Measurements from ENCODE around the gene TCP11L1.
"Not testable (repeated sequence)": the region's sequence is repeated elsewhere in the genome, so short reads cannot be mapped to it uniquely, and the experiment has no call there.

Gene TCP11L1

DNA sequence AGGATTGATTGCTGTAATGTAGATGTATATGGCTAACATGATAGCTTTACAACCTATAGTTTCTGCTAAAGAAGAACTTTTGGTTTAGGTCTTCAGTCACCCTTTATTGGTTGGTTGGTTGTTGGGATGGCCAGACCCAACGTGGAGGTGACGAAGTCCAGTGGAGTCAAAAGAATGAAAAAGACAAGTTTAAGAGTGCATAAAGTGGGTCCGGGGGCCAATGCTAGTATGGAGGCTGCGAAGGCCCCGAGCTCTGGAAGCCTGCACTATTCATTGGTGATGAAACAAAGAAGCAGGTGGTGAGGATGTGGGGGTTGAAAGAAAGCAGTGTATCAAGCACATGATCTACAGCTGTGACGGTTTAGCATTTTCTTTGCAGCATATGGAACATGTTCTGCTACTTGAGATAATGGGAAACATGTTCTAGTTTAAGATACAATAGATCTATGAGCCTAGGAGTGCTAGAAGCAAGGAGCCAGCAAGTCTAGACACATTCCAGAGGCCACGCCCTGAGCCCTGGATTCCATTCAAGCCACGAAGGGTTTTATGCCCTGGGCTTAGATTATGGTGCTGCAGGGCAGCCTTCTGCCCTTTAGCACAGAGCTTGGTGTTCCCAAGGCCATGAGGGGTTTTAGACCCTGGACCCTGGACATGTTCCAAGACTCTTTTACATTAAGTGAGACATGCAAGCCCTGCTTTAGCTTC, 6.3 kb downstream of the TCP11L1 start:
- Mint-ChIP-seq H3K36me3 (peaks cover 20% of the 10 kb centered on the region), H3K27ac (peak overlapping the region; percentile 61), H3K4me1 (ENCODE audit: low read depth) (peaks cover 18% of the 10 kb centered on the region), H3K9me3 (ENCODE audit: low read depth) (no peaks in the 10 kb centered on the region), H3K4me3 (no peak overlapping the region), H3K27me3 (no peaks in the 10 kb centered on the region)

DNA sequence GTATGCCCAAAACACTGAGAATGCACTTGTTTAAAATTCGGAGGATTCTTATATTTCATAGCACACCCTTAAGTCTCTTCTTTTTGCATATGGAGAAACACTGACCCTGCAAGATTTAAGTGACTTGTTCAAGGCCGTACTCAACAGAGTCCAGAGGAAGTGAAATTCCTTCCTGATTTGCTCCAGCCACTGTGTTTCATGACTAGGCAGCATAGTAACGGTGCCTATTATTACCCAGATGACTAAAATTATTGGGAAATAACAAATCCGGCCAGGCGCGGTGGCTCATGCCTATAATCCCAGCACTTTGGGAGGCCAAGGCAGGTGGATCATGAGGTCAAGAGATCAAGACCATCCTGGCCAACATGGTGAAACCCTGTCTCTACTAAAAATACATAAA, 9.3 kb downstream of the TCP11L1 start:
- not testable (repeated sequence) for H3K27ac Mint-ChIP-seq; H3K4me3 Mint-ChIP-seq; H3K27me3 Mint-ChIP-seq; H3K9me3 Mint-ChIP-seq (ENCODE audit: low read depth); H3K4me1 Mint-ChIP-seq (ENCODE audit: low read depth)
- H3K36me3 Mint-ChIP-seq, result peaks cover 17% of the 10 kb centered on the region

DNA sequence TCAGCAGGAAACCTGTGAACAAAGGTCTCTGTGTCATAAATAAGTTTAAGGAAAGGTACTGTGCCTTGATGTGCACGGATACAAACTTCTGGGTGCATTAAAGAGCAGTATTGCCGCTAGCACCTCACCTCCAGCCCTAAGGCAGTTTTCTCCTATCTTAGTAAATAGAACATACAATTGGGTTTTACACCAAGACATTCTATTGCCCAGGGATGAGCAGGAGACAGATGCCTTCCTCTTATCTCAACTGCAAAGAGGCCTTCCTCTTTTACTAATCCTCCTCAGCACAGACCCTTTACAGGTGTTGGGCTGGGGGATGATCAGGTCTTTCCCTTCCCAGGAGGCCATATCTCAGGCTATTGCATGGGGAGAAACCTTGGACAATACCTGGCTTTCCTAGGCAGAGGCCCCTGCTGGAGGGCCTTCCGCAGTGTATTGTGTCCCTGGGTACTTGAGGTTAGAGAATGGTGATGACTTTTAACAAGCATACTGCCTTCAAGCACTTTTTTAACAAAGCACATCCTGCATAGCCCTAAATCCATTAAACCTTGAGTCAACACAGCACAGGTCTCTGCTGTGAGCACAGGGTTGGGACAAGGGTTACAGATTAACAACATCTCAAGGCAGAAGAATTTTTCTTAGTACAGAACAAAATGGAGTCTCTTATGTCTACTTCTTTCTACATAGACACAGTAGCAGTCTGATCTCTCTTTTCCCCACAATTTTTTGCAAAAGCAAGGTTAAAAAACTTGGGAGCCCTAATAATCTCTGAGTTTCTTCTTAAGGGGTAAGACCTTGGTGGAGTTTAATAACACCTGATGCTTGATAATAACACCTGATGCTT, 10.4 kb downstream of the TCP11L1 start:
- peaks cover 18% of the 10 kb centered on the region for H3K36me3 Mint-ChIP-seq
- H3K4me1 Mint-ChIP-seq (ENCODE audit: low read depth); H3K27me3 Mint-ChIP-seq; H3K27ac Mint-ChIP-seq; H3K9me3 Mint-ChIP-seq (ENCODE audit: low read depth); H3K4me3 Mint-ChIP-seq: not testable (repeated sequence)

DNA sequence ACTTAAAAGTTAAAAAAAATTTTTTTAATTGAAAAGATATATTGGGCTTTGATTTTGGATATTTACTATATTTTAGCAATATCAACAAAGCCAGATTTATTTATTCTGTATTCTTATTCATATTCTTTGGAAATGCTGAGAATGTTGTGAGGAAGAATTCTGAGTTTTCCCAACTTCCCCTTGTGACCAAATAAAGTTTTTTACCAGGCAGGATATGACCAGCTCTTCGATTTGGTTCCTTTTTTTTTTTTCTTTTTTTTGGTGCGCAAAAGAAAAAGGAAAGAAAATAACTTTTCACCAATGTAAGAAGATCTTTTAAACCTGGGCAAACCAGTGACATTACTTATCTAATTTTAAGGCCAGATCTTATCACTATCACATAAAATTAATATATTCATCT, 12.9 kb downstream of the TCP11L1 start:
- Mint-ChIP-seq H3K4me1 (ENCODE audit: low read depth) (peaks cover 2% of the 10 kb centered on the region), H3K27me3 (no peaks in the 10 kb centered on the region), H3K4me3 (no peak overlapping the region), H3K9me3 (ENCODE audit: low read depth) (no peaks in the 10 kb centered on the region), H3K36me3 (peaks cover 17% of the 10 kb centered on the region), H3K27ac (no peak overlapping the region)

DNA sequence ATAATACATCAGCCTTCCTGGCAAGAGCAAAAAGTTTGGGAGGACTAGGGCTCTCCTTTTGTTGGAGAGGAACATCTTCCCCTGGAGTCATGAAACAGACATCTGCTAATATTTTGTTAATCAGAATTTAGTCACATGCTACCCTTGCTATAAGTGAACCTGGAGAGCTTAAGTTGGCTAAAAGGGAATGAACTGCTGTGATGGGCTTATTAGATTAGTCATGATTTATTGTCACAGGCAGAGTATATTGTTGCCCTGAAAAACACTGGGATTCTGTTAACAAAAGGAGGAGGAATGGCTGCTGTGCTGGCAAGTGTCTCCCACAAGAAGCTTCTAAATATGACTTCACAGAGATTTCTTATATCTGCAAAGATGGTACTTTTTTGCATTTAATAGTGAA, 16.0 kb downstream of the TCP11L1 start:
- H3K9me3 Mint-ChIP-seq (ENCODE audit: low read depth), result no peaks in the 10 kb centered on the region
- no peaks in the 10 kb centered on the region for H3K27me3 Mint-ChIP-seq
- H3K4me3 Mint-ChIP-seq, result no peak overlapping the region
- H3K27ac Mint-ChIP-seq, result no peak overlapping the region
- no peaks in the 10 kb centered on the region for H3K4me1 Mint-ChIP-seq (ENCODE audit: low read depth)
- peaks cover 15% of the 10 kb centered on the region for H3K36me3 Mint-ChIP-seq

DNA sequence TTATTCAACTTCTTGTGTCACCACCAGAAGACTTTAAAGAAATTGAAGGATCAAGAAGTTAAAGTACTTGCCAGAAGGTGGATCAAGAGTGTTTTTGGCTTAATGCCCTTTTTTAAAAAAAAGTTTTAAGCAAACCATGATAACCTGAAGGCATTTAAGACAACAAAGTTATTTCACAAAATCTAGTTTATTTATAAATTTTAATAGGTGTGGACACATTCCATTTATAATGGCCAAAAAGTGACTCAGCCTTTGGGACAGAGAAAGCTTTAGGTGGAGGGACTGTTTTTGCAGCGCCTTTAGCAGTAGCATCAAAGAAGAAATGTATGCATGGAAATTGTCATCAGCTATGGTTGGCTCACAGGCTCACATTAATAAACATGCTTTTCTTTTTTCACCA, 17.9 kb downstream of the TCP11L1 start:
- Mint-ChIP-seq H3K4me1 (ENCODE audit: low read depth) (peaks cover 4% of the 10 kb centered on the region), H3K9me3 (ENCODE audit: low read depth) (no peaks in the 10 kb centered on the region), H3K4me3 (no peak overlapping the region), H3K27me3 (no peaks in the 10 kb centered on the region), H3K27ac (no peak overlapping the region), H3K36me3 (peaks cover 15% of the 10 kb centered on the region)

DNA sequence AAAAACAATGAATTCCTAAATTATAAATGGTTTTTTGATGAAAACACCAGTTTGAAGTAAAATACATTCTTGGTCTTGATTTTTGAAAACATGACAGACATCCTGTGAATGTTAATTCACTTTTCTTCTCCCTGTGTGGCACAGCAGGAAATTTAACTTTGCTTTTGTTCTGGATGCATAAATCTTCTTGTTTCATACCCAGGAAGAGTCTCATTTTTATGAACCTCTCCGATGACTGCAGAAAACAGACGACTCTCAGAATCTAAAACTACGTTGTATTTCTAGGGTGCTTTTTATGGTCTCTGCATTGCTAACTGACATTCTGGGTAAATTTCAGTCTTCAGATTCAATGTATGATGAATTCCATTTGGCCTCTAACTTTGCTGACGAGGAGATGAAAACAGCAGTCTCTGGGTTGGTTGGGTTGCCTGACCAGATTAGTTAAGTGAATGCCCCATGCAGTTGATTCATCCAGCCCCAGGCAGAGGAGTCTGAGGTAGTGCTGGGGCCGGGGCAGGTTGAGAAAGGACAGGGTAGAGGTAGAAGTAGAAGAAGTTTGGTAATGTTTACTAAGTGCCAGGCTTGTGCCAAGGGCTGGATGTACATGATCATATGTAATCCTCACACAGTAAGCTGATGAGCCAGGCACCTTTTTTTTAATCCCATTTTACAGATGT, 20.1 kb downstream of the TCP11L1 start:
- H3K4me1 Mint-ChIP-seq (ENCODE audit: low read depth), result peaks cover 26% of the 10 kb centered on the region
- H3K27me3 Mint-ChIP-seq, result no peaks in the 10 kb centered on the region
- H3K4me3 Mint-ChIP-seq, result no peak overlapping the region
- H3K36me3 Mint-ChIP-seq, result peaks cover 24% of the 10 kb centered on the region
- no peaks in the 10 kb centered on the region for H3K9me3 Mint-ChIP-seq (ENCODE audit: low read depth)
- H3K27ac Mint-ChIP-seq, result peak overlapping the region; percentile 55

DNA sequence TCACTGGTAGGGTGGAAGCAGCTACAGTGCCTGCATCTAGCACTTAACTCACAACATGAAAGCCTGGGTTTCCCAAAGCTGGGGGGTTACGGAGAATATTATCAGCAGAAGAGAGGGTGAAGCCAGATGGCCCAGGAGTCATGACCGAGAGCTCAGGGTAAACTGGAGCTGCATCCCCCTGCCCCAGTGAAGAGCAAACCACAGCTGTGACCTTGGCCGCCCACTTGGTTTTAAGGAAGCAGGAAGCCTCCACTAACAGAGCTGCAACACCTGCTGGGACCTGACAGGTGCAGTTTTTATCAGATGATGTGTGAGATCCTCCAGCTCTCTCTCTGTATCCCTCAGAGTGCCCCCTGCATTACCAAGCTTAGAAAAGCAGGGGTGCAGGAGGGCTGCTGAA, 20.9 kb downstream of the TCP11L1 start:
- H3K36me3 Mint-ChIP-seq, result peaks cover 24% of the 10 kb centered on the region
- H3K27me3 Mint-ChIP-seq, result no peaks in the 10 kb centered on the region
- no peaks in the 10 kb centered on the region for H3K9me3 Mint-ChIP-seq (ENCODE audit: low read depth)
- no peak overlapping the region for H3K27ac Mint-ChIP-seq
- no peak overlapping the region for H3K4me3 Mint-ChIP-seq
- peaks cover 33% of the 10 kb centered on the region for H3K4me1 Mint-ChIP-seq (ENCODE audit: low read depth)

DNA sequence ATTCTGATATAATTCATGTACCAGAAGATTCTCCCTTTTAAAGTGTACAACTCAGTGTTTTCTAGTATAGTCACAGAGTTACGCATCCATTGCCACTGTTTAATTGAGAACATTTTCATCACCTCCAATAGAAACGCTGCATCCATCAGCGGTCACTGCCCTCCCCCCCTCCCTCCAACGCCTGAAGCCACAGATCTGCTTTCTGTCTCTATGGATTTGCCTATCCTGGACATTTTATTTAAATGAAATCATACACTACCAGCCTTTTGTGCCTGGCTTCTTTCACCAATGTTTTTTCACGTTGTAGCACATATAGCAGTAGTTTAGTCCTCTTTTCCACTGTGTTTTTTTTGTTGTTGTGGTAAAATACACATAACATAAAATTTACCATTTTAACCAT, 22.8 kb downstream of the TCP11L1 start:
- Mint-ChIP-seq H3K4me1 (ENCODE audit: low read depth) (peaks cover 37% of the 10 kb centered on the region), H3K4me3 (no peak overlapping the region), H3K27ac (no peak overlapping the region), H3K9me3 (ENCODE audit: low read depth) (no peaks in the 10 kb centered on the region), H3K36me3 (peaks cover 25% of the 10 kb centered on the region), H3K27me3 (no peaks in the 10 kb centered on the region)

DNA sequence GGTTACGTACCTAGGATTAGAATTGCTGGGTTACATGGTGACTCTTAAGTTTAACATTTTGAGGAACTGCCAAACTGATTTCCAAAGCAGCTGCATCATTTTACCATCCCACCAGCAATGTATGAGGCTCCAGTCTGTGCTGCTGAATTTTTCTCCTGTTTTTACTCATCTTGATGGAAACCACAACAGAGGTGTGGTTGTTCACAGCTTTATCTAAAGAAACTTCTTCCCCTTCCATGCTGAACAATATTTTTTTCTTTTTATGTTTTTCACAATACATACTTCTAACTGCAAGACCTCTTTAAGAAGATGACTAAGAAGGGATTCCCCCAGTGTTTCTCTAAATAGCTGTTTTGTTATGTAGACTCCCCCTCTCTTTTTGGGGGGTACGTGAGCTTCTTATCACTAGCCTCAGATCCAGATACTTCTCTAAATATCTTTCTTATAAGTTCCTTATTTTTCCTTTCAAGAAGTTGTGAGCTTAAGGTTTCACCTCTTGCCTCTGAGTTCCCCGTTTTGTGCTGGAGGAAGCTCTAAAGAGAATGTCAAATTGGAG, 24.0 kb downstream of the TCP11L1 start:
- Mint-ChIP-seq H3K4me1 (ENCODE audit: low read depth) (peaks cover 37% of the 10 kb centered on the region), H3K4me3 (peak overlapping the region; percentile 15), H3K27me3 (no peaks in the 10 kb centered on the region), H3K36me3 (peaks cover 24% of the 10 kb centered on the region), H3K27ac (peak overlapping the region; percentile 43), H3K9me3 (ENCODE audit: low read depth) (no peaks in the 10 kb centered on the region)

DNA sequence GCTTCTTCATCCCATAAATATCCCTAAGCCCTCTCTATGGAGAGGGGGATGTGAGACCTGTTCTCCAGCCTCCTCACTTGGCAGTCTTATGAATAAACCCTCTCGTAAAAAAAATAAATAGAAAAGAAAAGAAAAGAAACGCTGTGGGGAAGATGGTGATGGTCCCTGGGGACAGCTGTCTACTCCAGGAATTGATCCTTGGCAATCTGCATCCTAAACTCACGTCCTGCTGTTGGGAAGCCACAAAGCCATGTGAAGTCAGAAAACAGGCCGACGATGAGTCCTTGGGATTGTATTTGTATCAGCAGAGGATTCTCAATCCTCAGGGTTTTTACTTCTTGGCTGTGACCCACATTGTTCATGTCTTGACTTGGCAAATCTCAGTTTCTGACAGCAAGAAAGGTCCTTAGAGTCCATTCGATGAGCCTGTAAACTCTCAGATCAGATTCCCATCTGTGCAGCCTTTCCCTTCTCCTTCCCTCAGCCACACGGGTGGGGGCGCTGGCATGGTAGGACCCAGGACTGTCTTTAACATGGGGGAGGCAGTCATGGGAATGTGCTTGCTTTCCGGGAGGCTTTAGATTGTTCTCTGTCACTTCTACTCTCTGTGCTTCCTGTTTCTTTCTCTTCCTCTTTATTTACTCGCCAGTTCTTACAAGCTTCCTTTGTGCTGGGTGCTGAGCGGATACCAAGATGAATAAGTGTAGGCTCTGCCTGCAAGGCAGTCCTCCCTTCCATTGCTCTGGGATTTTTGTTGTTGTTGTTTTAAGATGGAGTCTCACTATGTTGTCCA, 24.9 kb downstream of the TCP11L1 start:
- no peaks in the 10 kb centered on the region for H3K27me3 Mint-ChIP-seq
- no peaks in the 10 kb centered on the region for H3K9me3 Mint-ChIP-seq (ENCODE audit: low read depth)
- peaks cover 37% of the 10 kb centered on the region for H3K4me1 Mint-ChIP-seq (ENCODE audit: low read depth)
- H3K36me3 Mint-ChIP-seq, result peaks cover 19% of the 10 kb centered on the region
- peak overlapping the region; percentile 80 for H3K27ac Mint-ChIP-seq
- H3K4me3 Mint-ChIP-seq, result peak overlapping the region; percentile 47

DNA sequence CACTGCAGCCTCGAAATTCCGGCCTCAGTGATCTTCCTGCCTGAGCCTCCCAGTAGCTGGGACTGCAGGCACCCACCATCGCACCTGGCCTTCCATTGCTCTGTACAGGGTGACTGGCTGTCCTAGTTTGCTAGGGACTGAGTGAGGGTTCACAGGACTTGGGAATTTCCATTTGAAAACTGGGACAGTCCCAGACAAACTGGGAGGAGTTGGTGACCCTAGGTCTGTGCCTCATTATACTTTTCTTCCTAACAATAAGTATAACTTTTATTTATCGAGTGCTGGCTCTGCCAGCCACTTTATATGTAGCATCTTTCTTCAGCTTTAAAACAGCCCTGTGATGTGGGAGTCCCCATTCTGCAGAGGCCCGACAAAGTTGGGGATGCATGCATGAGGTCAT, 25.5 kb downstream of the TCP11L1 start:
- Mint-ChIP-seq H3K4me3 (peak overlapping the region; percentile 47), H3K9me3 (ENCODE audit: low read depth) (no peaks in the 10 kb centered on the region), H3K27me3 (no peaks in the 10 kb centered on the region), H3K36me3 (peaks cover 15% of the 10 kb centered on the region), H3K27ac (peak overlapping the region; percentile 80), H3K4me1 (ENCODE audit: low read depth) (peaks cover 37% of the 10 kb centered on the region)

DNA sequence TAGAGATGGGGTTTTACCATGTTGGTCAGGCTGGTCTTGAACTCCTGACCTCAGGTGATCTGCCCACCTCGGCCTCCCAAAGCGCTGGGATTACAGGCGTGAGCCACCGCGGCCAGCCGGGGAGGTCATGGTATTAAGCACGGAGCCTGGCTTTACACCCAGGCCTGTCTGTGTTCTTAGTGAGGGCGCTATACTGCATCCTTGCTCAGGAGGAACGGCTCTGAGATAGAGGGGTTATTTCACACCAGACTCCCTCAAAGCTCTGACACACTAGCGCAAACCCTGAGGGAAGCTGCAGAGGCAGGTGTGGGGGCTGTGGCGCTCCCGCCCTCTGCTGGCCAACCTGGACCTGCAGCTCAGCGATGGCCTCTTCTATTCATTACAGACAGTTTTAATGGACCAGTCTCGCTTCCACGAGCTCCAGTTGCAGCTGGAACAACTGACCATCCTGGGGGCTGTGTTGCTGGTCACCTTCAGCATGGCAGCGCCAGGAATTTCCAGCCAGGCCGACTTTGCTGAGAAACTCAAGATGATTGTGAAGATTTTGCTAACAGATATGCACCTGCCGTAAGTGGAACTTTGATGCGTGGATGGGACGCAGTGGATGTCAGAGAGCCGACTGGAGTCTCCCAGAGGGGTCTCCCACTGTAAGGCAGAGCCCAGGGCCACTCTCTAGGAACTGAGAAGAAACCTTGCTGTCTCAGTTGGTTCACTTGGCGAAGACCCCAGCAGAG, 26.2 kb downstream of the TCP11L1 start:
- Mint-ChIP-seq H3K4me3 (no peak overlapping the region), H3K9me3 (ENCODE audit: low read depth) (no peaks in the 10 kb centered on the region), H3K27me3 (no peaks in the 10 kb centered on the region), H3K4me1 (ENCODE audit: low read depth) (peaks cover 37% of the 10 kb centered on the region), H3K36me3 (peaks cover 15% of the 10 kb centered on the region), H3K27ac (no peak overlapping the region)

DNA sequence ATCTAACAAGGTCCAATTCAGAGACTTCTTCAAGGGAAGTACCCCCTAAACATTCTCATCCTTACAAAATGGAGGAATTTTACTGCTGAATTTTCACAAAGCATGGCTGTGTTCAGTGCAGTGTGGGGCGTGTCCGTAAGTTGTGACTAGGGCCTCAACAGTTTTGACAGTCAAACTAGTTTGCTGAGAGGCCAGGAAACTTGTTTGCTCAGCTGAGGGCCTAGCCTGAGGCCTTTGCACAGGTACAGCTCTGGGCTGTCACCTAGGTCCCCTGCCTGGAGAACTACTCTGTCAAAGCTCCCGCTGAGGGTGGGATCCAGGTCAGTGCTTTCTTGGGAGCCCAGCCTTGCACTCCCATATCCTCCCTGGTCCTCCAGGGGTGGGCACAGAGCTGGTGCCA, 27.9 kb downstream of the TCP11L1 start:
- H3K27me3 Mint-ChIP-seq, result no peaks in the 10 kb centered on the region
- peaks cover 33% of the 10 kb centered on the region for H3K4me1 Mint-ChIP-seq (ENCODE audit: low read depth)
- no peak overlapping the region for H3K4me3 Mint-ChIP-seq
- no peaks in the 10 kb centered on the region for H3K9me3 Mint-ChIP-seq (ENCODE audit: low read depth)
- peaks cover 20% of the 10 kb centered on the region for H3K36me3 Mint-ChIP-seq
- no peak overlapping the region for H3K27ac Mint-ChIP-seq
